Endothelial cell of umbilical vein (primary cell): Measurements from ENCODE around the gene GAK.

Source experiments
- CTCF ChIP-seq, 2 donors: IDR thresholded peaks; 1 replicate in 1 of 2; 2 replicates in 1 of 2; pipeline ENCODE4 v1.5.1; 2011; ENCODE audit warnings: low read length in 2 of 2, mild to moderate bottlenecking in 2 of 2, moderate library complexity in 2 of 2, control low read depth in 1 of 2, inconsistent platforms in 1 of 2, low read depth in 1 of 2; ENCODE audit not compliant: insufficient read depth in 1 of 2; ENCODE audit errors: extremely low read depth in 1 of 2
- EZH2 ChIP-seq: IDR thresholded peaks from 2 replicates; pipeline ENCODE4 v1.6.1; 2012; ENCODE audit warnings: borderline replicate concordance, low read depth, mild to moderate bottlenecking, moderate library complexity, low read length, inconsistent platforms; ENCODE audit not compliant: severe bottlenecking
- FOS ChIP-seq: IDR thresholded peaks from 2 replicates; pipeline ENCODE4 v1.6.1; 2011; ENCODE audit warnings: mild to moderate bottlenecking, low read length, moderate library complexity, borderline replicate concordance; ENCODE audit not compliant: insufficient read depth
- GATA2 ChIP-seq: IDR thresholded peaks from 2 replicates; pipeline ENCODE4 v1.7.0; 2011; ENCODE audit warnings: low read depth, mild to moderate bottlenecking, moderate library complexity, mixed read lengths, low read length; ENCODE audit not compliant: insufficient read length, insufficient read depth
- JUN ChIP-seq: IDR thresholded peaks from 2 replicates; pipeline ENCODE4 v1.6.1; 2011; ENCODE audit warnings: borderline replicate concordance, low read depth; ENCODE audit not compliant: insufficient read length, insufficient read depth
- MAX ChIP-seq: IDR thresholded peaks from 2 replicates; pipeline ENCODE4 v1.6.1; 2011; ENCODE audit not compliant: insufficient read depth, insufficient read length
- MYC ChIP-seq: IDR thresholded peaks from one replicate; pipeline ENCODE4 v1.6.1; 2011; ENCODE audit warnings: mild to moderate bottlenecking, low read depth, low read length
- POLR2A ChIP-seq: IDR thresholded peaks from 2 replicates; pipeline ENCODE4 v1.6.1; 2012; ENCODE audit warnings: low read depth, mild to moderate bottlenecking, control low read depth, low read length
- POLR2AphosphoS5 ChIP-seq: IDR thresholded peaks from 2 replicates; pipeline ENCODE4 v1.6.1; 2012; ENCODE audit warnings: low read depth, mild to moderate bottlenecking, control low read depth, low read length, moderate library complexity; ENCODE audit not compliant: insufficient read depth

GRCh38 chr4:971666-972500 is 39.8 kb upstream of the GAK start:
- no peak for TF ChIP-seq CTCF (IDR thresholded peaks at IDR 0.05; ENCODE audit: extremely low read depth in 1 of 2, insufficient read depth in 1 of 2, low read depth in 1 of 2, low read length in 2 of 2)
- no peak for TF ChIP-seq POLR2A
- no peak for TF ChIP-seq EZH2
- no peak for TF ChIP-seq GATA2
- no peak for TF ChIP-seq JUN
- no peak for TF ChIP-seq POLR2AphosphoS5
- no peak for TF ChIP-seq MAX
- no peak for TF ChIP-seq MYC
- TF ChIP-seq FOS, result no peak
